NCI-H2081 treated with DMSO at 0.1 percent for 48 hours (cell line): ENCODE results near the gene SKIC2.
"Not testable (repeated sequence)": the region's sequence is repeated elsewhere in the genome, so short reads cannot be mapped to it uniquely, and the experiment has no call there.

ENCODE experiments used
- DNase-seq: peaks from one replicate; lab custom pipeline; 2025; lab: John Stamatoyannopoulos, UW

Gene SKIC2

DNA sequence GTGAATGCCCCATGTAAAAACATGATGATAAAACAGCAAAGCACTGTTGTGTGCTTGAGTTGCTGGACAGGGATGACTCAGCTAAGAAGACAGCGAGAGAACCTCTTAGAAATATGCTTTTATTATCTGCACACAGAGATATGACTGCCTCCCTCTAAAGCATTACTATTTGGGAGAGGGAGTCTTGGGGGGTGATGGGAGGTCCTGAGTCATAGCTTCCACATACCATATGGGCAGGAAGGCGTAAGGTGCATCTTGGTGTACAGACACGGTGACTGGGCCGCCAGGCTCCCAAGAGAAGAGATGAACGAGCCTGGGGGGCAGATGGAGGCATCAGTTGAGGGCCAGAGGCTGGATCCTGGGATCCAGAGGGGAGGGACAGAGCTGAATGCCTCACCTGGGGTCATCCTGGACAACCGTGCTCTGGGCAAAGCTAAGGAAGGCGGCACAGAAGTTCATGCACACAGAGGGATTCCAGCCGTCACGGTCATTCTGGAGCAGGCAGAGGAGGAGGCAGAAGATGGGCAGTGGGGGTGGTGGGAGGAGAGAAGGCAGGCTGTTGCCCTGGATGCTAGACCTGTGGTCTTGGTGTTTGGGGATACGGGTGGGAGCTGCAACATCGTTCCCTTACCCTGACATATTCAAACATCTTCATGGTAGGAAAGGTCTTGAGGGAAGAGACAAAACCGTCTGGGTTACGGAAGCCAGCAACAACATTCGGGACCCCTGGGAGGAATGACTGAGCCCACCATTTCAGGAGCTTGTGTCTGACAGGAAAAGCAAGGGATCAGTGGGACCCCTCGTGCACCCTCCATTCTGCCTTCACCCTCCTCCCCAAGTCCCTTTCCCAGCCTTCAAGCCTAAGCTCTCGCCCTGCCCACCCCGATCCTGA lies 11.0 kb downstream of the SKIC2 start:
- DNase-seq: no peak

DNA sequence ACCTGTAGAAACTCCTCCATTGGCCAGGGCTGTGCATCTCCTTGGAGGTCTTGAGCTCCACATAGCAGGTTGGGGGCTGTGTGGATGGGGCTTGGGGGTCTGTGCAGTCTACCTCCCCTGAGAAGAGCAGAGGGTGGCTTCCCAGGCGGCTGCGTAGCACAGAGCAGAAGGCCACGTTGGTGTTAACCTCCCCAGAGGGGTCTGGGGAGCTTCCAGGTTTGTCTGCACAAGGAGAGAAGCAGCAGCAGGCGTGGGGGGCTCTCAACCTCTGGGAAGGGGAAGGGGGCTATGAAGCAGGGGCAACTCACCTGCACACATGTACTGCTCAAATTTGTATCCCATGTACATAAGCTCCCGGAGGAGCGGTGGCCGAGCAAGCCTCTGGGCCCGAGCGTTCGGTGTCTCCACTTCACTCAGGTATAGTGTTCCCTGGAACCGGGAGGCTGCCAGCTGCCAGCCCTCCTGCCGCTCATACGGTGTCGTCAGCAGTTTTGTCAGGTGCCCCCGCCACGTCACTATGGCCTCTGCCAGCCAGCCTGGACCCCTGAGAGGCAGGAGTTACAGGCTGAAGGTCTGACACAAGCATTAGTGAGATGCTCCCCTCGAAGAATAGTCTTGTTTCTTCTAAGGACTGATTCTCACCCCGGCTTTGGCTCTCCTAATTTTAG lies 11.8 kb downstream of the SKIC2 start:
- peak; percentile 2 for DNase-seq

DNA sequence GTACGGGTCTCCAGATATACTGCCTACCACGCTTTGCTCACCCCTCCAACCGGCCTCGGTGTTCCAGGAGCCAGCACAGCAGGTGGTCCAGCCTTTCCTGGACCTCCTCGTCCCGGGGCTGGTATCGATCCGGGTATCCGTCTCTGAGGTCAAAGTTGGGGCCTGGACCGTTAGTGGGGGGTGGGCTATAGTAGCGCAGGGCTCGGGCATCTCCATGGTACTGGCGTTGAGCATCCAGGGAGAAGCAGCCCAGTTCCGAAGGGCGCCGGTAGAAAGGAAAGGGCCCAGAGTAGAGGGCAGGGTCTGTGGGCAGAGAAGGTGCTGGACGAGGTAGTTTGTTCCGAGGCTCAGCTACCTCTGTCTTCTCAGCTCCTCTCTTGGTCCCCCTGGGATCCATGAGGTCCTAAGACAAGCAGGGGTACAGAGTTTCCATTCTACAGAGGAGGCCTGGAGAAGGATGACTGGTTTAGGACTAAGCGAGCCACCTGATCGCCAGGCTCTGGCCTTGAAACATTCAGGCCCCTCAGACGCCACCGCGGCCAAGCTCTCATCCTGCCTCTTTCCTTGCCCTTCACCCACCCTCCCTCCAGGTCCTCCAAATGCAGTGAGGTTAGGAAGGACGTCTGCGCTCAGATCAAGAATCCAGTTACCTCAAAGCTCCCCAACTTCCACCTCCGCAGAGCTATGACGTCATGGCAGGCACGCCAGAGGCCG lies 12.5 kb downstream of the SKIC2 start:
- no peak for DNase-seq

DNA sequence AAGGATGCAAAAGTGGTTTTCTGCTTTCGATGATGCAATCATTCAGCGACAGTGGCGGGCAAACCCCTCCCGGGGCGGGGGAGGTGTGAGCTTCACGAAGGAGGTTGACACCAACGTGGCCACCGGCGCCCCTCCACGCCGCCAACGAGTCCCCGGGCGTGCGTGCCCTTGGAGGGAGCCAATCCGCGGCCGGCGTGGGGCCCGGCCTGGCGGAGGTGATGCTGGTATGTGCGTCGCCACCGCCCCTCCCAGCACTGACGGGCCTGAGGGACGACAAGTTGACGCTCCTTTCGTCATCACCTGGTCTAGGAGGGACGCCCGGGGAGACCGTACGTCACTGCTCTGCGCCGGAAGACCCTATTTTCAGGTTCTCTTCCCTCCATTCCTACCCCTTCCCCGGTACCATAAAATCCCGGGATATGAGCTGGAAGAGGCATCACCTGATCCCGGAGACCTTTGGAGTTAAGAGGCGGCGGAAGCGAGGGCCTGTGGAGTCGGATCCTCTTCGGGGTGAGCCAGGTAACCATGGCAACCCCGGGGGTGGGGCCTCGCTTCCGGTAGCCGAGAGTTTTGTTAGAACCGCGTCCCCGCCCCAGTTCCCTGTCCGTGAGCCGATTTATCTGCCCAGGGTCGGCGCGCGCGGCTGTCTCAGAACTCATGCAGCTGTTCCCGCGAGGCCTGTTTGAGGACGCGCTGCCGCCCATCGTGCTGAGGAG lies 13.2 kb downstream of the SKIC2 start, which contains the start of gene DXO:
DXO (minus strand) TSS at position 146 of the 716 bp plus-strand sequence. CDS start 463 bp downstream, outside the sequence.
- peak; percentile 89 for DNase-seq

DNA sequence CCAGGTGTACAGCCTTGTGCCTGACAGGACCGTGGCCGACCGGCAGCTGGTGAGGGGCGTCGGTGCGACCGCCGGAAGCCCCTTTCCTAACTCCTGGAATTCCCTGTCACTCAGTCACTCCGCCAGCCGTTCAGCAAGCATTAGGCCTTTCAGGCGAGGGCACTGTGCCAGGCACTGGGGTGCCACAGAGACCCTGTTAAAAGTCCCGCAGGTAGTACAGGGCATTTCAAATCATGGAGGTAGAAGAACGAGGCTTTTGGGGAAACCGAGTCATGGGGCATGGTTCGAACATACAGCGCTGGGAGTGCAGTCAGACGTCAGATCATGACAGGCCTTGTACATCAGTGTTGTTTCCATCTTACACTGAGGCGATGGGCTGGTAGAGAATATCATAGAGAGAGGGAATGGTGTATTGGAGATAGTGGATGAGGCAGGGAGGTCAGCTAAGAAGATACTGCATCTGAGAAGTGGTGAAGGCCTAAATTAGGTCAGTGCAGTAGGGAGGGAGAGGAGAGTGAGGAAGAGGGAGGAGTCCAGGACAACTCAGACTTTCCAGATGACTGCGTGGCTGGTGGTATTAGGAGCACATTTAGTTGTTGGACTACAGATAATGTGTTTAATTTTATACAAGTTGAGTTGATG lies 13.9 kb downstream of the SKIC2 start:
- DNase-seq: no peak

DNA sequence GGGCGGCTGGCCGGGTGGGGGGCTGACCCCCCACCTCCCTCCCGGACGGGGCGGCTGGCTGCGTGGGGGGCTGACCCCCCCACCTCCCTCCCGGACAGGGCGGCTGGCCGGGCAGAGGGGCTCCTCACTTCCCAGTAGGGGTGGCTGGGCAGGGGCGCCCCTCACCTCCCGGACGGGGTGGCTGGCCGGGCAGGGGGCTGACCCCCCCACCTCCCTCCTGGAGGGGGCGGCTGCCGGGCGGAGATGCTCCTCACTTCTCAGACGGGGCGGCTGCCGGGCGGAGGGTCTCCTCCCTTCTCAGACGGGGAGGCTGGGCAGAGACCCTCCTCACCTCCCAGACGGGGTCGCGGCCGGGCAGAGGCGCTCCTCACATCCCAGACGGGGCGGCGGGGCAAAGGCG lies 17.1 kb downstream of the SKIC2 start:
- not testable (repeated sequence) for DNase-seq

DNA sequence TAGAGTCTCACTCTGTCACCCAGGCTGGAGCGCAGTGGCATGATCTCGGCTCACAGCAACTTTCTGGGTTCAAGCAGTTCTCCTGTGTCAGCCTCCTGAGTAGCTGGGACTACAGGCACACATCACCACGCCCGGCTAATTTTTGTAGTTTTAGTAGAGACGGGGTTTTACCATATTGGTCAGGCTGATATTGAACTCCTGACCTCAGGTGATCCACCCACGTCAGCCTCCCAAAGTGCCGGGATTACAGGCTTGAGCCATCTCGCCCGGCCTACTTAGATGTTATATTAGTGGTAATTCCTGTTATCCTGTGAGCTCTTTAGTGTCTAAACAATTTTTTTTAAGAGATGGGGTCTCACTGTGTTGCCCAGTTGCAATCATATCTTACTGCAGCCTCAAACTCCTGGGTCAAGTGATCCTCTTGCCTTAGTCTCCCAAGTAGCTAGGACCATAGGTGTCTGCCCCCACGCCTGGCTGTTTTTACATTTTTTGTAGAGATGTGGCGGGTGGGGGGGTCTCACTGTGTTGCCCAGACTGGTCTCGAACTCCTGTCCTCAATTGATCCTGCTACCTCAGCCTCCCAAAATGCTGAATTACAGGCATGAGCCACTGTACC lies 18.9 kb downstream of the SKIC2 start:
- DNase-seq: no peak

DNA sequence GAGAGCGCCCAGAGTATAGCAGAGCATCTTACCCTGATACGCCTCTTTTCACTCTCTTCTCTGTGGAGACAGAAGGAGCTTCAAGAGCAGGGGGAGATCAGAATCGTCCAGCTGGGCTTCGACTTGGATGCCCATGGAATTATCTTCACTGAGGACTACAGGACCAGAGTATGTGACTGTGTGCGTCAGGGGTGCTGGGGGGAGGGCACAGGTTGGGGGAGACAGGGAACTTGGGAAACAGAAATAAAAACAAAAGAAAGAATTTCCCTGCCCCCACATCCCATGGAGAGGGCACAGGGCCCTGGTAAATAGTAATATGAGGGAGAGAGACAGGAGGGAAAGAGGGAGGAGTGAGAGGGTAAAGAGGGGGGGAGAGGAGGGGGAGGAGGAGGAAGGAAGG lies 19.9 kb downstream of the SKIC2 start:
- DNase-seq: no peak

DNA sequence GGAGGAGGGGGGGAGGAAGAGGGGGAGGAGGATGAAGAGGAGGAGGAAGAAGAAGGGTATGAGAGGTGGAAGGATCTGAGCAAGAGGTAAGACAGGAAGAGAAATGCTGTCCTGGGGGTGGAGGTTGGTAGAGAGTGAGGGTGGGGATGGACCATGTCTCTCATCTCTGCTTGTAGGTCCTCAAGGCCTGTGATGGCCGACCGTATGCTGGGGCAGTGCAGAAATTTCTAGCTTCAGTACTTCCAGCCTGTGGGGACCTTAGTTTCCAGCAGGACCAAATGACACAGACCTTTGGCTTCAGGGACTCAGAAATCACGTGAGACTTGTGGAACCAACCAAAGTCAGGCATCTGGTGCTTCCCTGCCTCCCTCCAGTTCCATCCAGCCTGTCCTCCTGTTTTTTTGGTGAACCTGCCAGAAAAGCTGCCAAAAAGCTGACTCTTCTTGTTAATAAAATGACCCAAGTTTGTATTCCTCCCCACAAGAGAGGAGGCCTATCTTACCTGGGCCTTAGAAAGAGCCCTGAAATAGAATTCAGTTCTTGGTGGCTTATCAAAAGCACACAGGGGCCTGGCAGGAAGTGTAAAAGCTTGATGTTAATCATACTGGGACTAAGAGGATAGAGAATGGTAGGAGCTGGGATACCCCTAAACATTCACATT lies 20.4 kb downstream of the SKIC2 start:
- DNase-seq: no peak

DNA sequence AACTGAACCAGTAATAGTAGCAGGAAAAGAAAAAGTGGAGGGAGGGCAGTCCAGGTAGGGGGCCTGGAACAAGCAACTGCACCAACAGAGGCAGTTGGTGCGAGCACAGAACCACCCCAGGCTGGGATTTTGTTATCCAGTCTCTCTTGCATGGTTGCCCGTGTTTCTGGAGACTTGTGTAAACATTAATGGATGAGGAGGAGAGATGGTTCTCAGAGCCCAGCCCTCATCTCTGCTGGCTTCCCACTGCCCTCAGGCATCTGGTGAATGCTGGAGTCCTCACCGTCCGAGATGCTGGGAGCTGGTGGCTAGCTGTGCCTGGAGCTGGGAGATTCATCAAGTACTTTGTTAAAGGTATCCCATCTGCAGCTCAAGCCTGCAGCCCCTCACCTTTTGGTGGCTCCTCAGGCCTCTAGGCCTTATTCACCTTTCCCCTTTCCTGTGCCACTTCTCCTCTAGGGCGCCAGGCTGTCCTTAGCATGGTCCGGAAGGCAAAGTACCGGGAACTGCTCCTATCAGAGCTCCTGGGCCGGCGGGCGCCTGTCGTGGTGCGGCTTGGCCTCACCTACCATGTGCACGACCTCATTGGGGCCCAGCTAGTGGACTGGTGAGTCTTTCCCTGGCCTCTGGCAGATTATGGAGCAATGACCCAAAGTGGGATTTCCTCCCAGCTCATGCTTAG lies 21.4 kb downstream of the SKIC2 start:
- not testable (repeated sequence) for DNase-seq

DNA sequence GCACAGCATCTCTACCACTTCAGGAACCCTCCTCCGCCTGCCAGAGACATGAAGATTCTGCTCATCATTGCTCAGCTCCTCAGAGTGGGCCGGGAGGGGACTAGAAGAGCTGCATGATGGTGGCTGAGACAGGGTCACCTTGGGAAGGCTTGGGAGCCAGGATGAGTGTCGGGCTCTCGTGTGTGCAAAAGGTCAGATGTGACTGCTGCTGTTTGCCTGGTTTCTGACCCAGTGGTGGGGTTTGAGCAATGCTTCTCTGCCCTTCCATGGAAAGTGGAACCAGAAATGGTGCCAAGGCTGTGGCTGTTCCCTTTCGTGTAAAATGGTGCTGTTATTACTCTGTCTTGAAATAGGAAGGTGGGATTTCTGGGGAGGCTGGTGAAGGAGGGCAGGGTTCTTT lies 22.0 kb downstream of the SKIC2 start:
- DNase-seq: not testable (repeated sequence)

DNA sequence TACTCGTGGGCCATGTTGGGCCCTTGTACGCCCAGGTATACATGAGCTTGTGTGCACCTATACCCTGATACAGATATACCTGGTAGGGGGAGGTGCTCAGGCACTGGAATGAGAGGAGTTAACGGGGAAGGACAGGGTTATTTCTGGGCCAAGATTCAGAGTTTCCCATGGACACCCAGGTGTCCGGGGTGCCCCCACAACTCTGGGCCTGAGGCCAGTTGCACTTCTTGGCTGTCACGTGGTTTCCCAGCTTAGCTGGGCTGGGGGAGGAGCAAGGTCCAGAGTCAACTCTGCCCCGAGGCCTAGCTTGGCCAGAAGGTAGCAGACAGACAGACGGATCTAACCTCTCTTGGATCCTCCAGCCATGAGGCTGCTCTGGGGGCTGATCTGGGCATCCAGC lies 22.8 kb downstream of the SKIC2 start, which contains the start of gene C4A:
C4A (plus strand) TSS at position 314 of the 400 bp plus-strand sequence; CDS start at position 365, 51 bp downstream.
- not testable (repeated sequence) for DNase-seq

DNA sequence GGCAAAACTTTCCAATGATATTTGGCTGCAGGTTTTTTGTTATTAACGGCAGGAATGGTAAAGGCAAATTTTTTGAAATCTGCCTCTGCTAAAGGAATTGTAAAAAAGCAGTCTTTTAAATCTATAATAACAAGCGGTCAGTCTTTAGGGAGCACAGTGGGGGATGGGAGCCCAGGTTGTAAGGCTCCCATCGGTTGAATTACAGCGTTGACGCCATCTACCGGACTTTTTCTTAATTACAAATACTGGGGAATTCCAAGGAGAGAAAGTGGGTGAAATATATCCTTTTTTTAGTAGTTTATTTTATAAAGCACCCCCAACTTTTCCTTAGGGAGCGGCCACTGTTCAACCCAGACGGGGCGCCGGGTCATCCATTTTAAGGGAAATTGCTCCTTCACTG lies 30.4 kb downstream of the SKIC2 start:
- not testable (repeated sequence) for DNase-seq

DNA sequence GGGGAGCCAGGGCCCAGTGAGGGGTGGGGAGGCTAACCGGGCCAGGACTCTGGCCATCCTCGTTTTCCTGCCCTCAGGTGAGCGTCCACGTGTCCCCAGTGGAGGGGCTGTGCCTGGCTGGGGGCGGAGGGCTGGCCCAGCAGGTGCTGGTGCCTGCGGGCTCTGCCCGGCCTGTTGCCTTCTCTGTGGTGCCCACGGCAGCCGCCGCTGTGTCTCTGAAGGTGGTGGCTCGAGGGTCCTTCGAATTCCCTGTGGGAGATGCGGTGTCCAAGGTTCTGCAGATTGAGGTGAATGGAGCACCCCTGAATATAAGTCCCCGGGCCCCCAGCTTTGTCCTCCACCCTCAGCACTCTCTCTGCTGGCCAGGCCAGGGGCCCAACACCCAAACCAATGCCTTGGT lies 35.4 kb downstream of the SKIC2 start:
- DNase-seq: not testable (repeated sequence)

DNA sequence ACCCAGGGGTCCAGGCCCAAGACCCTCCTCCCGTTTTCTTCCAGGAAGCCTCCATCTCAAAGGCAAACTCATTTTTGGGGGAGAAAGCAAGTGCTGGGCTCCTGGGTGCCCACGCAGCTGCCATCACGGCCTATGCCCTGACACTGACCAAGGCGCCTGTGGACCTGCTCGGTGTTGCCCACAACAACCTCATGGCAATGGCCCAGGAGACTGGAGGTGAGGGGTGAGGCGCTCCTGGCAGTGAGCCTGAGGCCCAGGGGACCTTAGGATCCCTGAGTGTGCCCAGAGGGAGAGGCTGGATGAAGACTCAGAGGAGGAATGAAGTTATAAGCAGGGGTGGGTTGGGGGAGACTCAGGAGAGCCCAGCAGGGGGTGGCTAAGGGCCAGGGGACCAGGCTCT lies 37.4 kb downstream of the SKIC2 start:
- DNase-seq: not testable (repeated sequence)

DNA sequence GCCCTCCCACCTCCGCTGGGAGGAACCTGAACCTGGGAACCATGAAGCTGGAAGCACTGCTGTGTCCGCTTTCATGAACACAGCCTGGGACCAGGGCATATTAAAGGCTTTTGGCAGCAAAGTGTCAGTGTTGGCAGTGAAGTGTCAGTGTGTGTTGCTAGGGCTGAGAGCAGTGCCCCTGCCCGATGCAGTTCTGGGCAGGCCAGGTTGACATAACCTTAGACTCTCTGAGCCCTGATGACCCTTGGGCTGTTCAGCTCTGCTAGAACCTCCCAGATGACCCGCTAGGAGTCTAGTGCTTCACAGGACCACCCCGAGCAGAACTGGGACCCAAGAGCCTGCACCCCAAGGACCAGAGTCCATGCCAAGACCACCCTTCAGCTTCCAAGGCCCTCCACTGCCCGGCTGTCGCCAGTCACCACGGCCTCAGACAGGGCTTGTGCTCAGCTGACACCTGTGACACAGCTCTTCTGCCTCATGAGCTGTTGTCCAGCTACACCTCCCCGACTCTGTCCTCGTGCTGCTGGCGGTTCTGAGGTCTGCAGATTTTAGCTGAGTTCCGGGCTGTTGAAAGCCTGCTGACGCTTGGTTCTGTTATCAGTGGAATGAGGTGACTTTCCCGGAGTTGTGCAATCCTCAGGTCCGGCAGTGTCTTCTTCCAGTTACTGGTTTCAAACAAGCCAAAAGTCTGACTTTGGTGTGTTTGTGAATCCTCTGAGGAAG lies 43.7 kb downstream of the SKIC2 start:
- DNase-seq: not testable (repeated sequence)

DNA sequence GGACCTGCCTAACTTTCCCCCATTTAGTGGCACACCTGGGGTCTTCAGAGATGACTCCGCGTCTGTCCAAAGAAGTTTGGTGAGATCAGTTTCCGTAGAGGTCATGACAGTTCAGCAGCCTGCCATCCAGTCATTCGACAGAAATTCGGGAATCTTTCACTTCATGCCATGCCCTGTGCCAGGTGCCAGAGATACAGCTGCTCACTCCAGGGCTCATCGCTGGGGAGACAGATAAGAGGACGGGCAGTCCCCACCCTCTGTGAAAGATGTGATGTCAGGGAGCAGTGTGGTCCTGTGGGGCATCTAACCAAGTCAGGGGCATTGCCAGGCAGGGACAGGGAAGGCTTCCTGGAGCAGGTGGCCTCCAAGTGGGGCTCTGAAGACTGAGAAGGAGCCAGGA lies 44.3 kb downstream of the SKIC2 start:
- DNase-seq: not testable (repeated sequence)

DNA sequence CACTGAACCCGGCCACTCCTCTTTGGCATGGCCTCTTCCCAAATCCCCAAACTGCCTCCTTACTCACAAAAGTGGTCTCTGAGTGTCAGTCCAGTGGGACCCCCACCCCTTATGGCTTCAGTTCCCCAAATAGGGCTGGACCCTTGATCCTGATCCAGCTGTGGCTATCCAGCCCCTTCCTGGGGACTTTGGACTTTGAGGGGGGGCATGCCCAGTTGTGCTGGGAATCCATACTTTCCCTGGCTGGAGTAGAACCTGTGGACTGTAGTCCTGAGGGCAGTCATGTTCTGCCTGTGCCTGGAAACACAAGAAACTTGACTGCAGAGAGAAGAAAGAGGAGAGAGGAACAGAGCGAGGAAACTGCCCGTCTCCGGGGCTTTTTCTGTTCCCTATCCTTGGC lies 45.4 kb downstream of the SKIC2 start:
- not testable (repeated sequence) for DNase-seq
